OCI-LY3 (cell line): Measurements from ENCODE around the gene NACAD.

Experiments used
- EZH2phosphoT487 ChIP-seq: fragments of 200-600 bp; shearing (Covaris generic); IDR thresholded peaks from 2 replicates; pipeline ENCODE4 v1.6.1; 2018; ENCODE audit warnings: antibody characterized with exemption, mixed run types, low read depth
- TF ChIP-seq, protein P1 (sequence below): fragments of 200-600, 300-600 bp; sonication (generic); IDR thresholded peaks from 2 replicates; pipeline ENCODE4 v1.5.1; 2014; ENCODE audit warnings: antibody characterized with exemption, low read length, low read depth

- TF ChIP-seq, protein P1, sequence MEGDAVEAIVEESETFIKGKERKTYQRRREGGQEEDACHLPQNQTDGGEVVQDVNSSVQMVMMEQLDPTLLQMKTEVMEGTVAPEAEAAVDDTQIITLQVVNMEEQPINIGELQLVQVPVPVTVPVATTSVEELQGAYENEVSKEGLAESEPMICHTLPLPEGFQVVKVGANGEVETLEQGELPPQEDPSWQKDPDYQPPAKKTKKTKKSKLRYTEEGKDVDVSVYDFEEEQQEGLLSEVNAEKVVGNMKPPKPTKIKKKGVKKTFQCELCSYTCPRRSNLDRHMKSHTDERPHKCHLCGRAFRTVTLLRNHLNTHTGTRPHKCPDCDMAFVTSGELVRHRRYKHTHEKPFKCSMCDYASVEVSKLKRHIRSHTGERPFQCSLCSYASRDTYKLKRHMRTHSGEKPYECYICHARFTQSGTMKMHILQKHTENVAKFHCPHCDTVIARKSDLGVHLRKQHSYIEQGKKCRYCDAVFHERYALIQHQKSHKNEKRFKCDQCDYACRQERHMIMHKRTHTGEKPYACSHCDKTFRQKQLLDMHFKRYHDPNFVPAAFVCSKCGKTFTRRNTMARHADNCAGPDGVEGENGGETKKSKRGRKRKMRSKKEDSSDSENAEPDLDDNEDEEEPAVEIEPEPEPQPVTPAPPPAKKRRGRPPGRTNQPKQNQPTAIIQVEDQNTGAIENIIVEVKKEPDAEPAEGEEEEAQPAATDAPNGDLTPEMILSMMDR = no peak
- no peak for TF ChIP-seq EZH2phosphoT487
These were observed 3.1 kb downstream of the NACAD start for GRCh38 chr7:45085619-45086200.
